HG03039 (cell line): ENCODE data around the gene AHDC1.

Source experiments
- ATAC-seq: cut with Tn5 transposase; IDR thresholded peaks from one replicate; pipeline ENCODE4 v1.9.1; 2021; ENCODE audit warnings: mild to moderate bottlenecking, moderate library complexity; ENCODE audit not compliant: unreplicated experiment

Gene AHDC1

DNA sequence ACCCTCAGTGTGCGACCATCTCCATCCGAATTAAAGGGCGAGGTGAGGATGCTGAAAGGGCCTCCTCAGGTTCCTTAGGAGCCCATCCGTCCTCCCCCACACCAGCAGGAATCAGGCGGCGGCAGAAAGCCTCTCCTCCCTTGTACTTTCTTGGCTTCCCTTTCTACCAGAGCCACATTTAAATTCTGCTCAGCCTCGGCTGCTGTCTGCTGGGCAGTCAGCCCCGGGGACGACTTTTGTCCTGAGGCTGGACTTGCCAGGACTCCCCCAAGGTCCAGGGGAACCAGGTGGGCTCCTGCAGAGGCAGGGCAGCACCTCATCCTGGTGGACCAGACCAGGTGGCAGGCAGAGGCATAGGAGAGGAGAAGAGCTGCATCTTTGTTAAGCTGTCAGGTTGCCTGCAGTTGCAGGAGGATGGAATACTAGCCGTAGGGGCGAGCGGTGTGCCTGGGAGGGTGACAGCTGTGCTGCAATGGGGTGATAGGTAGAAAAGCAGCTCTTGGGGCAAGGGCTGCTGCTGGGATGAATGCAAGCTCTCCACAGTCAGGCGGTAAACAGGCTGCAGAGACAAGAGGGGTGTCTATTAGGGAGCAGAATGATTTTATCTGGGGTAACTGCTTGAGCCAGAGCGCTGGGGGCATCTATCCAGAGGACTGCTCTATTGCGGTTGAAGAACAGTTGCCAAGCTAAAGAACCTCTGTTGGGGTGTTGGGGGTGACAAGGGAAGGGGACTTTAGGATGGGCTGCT lies 67.8 kb downstream of the AHDC1 start:
- no peak for ATAC-seq

DNA sequence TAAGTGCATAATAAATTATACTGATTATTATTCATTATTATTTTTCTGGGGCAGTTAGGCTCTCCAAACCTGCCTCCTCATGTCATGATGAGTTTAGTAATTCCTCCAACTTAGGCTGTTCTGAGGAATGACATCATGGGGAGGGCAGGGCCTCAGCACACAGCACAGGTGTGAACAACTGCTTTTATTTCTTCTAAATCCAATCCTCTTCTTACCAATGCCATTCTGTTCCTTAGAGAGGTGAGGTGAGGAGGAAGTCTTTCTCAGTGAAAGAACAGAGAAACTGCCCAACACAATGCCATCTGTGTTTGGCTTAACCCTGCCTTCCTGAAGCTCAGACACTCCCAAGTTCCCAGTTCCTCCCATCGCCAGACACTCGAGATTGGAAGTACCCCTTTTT lies 68.6 kb downstream of the AHDC1 start:
- ATAC-seq: no peak

DNA sequence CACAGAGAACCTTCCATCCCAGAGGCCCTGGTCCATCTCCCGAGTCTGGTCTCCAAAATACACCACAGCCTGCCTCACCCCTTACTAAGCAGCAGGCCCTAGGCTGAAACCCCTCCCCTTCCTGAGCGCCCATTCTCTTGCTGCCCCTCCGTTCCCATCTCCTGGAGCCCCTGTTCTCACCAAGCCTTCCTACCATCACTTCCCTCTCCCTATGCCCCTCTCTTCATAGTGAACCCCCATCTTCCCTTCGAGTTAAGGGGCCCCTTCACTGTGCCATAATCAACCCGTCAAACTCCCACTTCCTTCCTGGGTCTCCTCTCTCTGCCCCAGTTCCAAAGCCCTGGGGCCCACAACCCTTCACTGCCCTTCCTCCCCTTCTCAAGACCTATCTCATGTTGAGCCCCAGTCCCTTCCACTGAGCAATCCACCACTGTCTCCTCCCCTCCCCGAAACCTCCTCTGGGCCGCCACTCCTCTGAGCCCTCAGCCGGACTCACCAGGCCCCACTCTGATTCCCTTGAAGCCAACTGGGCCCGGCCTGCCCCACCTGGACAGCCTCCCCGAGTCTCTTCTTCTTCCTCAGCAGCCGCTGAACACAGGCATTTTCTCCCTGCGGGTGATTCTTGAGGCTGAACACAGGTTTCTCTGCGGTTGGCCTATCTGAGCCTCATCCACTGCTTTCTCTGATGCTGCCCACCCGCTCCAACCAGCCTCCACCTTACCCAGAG lies 71.8 kb downstream of the AHDC1 start:
- ATAC-seq: no peak

DNA sequence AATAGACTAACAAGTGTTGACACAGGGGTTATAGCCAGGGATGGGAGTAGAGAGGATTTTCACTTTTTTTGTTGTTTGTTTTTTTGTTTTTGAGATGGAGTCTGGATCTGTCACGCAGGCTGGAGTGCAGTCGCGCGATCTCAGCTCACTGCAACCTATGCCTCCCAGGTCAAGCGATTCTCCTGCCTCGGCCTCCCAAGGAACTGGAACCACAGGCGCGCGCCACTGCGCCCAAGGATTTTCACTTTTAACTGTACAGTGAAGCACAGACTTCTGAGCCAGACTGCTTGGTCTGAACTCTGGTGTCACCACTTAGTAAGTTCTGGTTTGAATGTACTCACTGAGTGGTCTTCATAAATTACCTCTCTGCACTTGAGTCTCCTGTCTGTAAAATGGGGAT lies 73.8 kb downstream of the AHDC1 start:
- ATAC-seq: no peak

DNA sequence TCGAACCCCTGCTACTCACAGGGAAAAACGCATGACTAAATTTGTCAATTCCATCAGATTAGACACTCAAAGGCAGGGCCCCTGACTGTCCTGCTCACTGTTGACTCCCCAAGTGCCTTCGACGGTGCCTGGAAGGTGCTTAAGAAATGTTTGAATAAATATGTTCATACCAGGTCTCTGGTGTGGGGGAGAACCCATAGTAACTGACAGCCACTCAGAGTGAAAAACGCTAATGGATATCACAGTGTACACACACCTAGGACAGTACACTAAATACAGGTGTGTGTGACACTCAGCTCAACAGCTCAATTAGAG lies 74.3 kb downstream of the AHDC1 start:
- ATAC-seq: no peak

- no peak for ATAC-seq
Observed at GRCh38 chr1:27528818-27529703, 74.9 kb downstream of the AHDC1 start.

- ATAC-seq: no peak
Observed at GRCh38 chr1:27527890-27528817, 75.8 kb downstream of the AHDC1 start.

DNA sequence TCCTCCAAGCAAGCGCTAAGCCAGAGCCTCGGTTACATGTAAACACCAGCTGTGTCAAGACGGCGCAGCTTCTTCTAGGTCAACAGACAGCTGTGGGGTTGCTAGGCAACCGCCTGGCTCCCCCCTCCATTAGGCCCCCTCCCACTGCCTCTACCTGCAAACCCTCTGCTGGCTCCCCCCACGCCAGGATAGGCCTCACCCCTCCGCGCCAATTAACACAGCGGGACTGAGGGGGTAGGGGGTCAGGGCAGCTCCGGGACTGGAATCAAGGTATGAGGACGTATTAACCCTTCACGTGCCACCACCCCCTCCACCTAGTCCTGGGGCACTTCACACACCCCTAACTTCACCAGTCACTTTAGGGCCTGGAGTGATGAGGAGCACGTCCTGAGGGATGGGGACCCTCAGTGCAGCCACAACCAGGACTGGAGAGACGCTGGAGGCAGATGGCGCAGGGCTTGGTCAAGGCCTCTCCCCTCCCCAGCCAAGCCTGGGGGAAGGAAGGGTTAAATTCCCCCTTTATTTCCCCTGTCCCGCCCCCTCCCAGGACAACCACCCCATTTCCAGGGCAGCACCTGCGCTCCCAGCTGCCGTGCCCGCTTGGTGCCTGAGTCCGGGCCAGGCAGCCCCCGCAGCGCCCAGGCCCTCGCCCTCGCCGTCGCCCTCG lies 76.6 kb downstream of the AHDC1 start:
- ATAC-seq: no peak

GRCh38 chr1:27526569-27527222 lies 77.2 kb downstream of the AHDC1 start:
- no peak for ATAC-seq

DNA sequence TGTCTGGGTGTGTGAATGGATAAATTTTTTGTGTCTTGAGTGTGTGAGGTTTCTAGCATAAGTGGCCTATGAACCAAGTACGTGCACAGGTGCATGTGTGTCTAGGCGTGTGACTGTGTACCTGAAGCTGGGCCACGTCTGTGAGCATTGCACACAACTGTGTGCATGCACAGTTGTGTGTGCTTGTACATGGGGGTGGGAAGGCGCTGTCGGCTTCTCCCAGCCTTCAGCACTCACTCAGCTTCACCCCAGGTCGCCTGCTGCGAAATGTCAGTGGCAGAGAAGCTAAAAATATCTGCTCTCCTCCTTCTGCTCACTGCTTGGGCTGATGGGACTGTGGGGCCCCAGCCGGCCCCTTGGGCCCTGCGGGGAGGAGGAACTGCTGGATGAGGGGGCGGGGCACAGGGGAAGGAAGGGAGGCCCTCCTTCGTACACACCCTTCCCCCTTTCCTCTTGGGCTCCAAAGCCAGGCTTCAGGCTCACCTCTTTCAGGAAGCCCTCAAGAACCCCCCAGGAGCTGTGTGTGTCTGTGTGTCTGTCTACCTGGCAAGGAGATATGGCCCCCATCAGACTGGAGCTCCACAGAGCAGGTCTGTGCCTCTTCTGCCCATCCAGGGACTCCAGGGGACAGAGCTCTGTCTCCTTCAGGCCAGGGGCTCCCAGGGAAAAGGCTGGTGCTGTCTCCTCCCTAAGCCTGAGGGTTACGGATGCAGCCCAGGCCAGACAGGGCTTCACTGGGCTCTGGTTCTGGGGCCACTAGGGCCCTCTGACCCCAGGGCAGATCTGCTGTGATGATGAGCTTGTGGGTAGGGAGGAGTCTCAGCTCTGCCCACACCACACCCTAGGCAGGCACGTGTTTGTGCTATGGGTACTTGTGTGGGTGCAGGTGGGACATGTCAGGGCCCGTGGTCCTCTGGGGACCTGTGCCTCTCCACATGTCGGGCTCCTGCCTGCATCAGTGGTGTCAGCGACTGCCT lies 78.4 kb downstream of the AHDC1 start:
- ATAC-seq: no peak

GRCh38 chr1:27523337-27524020 lies 80.5 kb downstream of the AHDC1 start:
- ATAC-seq: no peak

GRCh38 chr1:27522432-27523336 lies 81.3 kb downstream of the AHDC1 start:
- no peak for ATAC-seq

GRCh38 chr1:27521861-27522431 lies 82.0 kb downstream of the AHDC1 start:
- ATAC-seq: no peak

GRCh38 chr1:27521336-27521831 lies 82.6 kb downstream of the AHDC1 start:
- ATAC-seq: no peak

GRCh38 chr1:27520651-27521050 lies 83.3 kb downstream of the AHDC1 start:
- no peak for ATAC-seq
